ENCODE measurements around the gene MEAK7. TPM values are rescaled to one million over a fixed set of nuclear protein-coding genes. Genes with fewer than 3 reads are reported as not detected.
"Not testable (repeated sequence)": the region's sequence is repeated elsewhere in the genome, so short reads cannot be mapped to it uniquely, and the experiment has no call there.

Gene MEAK7
- total RNA-seq, 4 donors from 2014 or later, result 20.3 to 29.1 (median 21.8) TPM

DNA sequence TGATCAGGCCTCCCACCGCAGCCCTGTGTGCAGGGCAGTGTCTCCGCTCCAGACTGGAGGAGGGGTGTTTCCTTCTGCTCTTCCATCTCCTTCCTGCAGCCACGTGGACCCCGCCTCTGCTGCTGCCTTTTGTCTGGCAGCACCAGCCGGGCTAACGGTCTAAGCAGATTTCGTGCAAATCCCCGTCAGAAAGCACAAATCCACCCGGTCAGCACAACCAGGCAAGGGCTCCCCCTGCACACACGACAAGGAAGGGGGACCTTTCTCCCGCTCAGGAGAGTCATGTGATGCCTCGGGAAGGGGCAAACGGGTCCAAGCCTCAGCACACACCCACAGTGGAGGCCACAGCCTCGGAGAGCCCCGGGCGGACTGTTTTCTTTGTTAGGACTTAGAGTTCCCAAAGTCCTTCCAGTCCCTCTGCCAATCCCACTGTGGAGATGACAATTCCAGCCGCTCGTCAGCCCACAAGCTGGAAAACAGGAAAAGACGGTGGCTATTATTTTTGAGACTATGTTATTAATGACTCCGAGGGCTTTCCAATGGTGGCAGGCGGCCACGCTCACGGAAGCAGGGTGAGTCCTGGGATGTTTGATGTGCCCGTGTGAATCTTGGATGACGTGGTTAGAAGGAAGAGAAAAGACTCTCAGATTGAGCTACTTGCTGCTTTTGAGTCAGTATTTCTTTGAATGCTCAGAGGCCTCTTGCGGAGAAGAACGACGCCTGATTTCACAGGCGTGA, 22.5 kb upstream of the MEAK7 start:
- Histone ChIP-seq H3K36me3 (no peaks in the 10 kb centered on the region), H3K27ac (peak overlapping the region; percentile 15 to 69 (median 56)), H3K4me1 (peaks cover 0 to 16% (median 10%) of the 10 kb centered on the region in 4 donors), H3K9me3 (no peaks in the 10 kb centered on the region), H3K4me3 (no peak overlapping the region), H3K27me3 (no peaks in the 10 kb centered on the region)
- whole genome bisulfite sequencing, 2 donors (ENCODE audit: low coverage in 1 of 2), result 64 to 66% methylated on average over 11 to 29 of the region's 29 CpGs
- DNase-seq, result no peak
- intact Hi-C loops (cut with DNase I; ENCODE audit: low total_unique reads) (no loop called here), in situ Hi-C loops (cut with MboI; ENCODE audit: low pct_ligation_motif_present in 1 of 4, low pct_unique_long_range_greater_than_20kb in 1 of 4, low sequenced_read_pairs in 3 of 4) (no loop called here)
- TF ChIP-seq, protein P1, sequence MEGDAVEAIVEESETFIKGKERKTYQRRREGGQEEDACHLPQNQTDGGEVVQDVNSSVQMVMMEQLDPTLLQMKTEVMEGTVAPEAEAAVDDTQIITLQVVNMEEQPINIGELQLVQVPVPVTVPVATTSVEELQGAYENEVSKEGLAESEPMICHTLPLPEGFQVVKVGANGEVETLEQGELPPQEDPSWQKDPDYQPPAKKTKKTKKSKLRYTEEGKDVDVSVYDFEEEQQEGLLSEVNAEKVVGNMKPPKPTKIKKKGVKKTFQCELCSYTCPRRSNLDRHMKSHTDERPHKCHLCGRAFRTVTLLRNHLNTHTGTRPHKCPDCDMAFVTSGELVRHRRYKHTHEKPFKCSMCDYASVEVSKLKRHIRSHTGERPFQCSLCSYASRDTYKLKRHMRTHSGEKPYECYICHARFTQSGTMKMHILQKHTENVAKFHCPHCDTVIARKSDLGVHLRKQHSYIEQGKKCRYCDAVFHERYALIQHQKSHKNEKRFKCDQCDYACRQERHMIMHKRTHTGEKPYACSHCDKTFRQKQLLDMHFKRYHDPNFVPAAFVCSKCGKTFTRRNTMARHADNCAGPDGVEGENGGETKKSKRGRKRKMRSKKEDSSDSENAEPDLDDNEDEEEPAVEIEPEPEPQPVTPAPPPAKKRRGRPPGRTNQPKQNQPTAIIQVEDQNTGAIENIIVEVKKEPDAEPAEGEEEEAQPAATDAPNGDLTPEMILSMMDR (IDR thresholded peaks at IDR 0.05), result no peak
- TF ChIP-seq POLR2AphosphoS5 (IDR thresholded peaks at IDR 0.05), result no peak

DNA sequence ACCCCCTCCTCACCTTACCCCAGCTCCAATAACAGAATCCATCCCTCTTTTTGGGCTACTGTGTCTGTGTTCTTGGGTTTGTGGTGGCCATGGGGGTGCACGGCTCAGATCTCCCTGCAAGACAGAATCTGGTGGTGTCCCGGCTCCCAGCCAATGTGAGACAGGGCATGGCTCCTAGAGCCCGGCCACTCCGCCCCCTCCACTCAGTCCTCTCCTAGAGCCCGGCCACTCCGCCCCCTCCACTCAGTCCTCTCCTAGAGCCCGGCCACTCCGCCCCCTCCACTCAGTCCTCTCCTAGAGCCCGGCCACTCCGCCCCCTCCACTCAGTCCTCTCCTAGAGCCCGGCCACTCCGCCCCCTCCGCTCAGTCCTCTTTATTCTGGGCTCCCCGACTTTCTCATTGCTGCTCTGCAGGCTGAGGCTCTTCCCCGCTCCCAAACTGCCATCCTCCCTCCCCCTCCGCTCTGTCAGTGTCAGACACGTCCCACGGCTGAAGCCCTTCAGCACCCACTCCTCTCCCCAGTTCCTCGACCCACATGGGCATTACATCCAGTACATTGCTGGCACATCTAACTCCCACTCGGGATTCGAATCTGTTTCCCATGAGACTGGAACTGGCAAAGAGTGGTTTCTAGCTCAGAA, 20.6 kb upstream of the MEAK7 start:
- H3K4me3 ChIP-seq; H3K9me3 ChIP-seq; intact Hi-C loops (cut with DNase I; ENCODE audit: low total_unique reads); H3K27ac ChIP-seq; DNase-seq; H3K27me3 ChIP-seq; H3K36me3 ChIP-seq: not testable (repeated sequence)
- peaks cover 0 to 11% (median 7%) of the 10 kb centered on the region in 4 donors for H3K4me1 ChIP-seq
- 89% methylated on average over 21 of the region's 21 CpGs; no CpG with 5 or more reads in 1 of the 2 donors for WGBS, 2 donors (ENCODE audit: low coverage in 1 of 2)
- in situ Hi-C loops (cut with MboI; ENCODE audit: low pct_ligation_motif_present in 1 of 4, low pct_unique_long_range_greater_than_20kb in 1 of 4, low sequenced_read_pairs in 3 of 4), result loop anchor here in 2 of 4 donors (25.0 kb wide), 2 partner anchors 187 to 212 kb away; no protein-coding TSS in a partner anchor

DNA sequence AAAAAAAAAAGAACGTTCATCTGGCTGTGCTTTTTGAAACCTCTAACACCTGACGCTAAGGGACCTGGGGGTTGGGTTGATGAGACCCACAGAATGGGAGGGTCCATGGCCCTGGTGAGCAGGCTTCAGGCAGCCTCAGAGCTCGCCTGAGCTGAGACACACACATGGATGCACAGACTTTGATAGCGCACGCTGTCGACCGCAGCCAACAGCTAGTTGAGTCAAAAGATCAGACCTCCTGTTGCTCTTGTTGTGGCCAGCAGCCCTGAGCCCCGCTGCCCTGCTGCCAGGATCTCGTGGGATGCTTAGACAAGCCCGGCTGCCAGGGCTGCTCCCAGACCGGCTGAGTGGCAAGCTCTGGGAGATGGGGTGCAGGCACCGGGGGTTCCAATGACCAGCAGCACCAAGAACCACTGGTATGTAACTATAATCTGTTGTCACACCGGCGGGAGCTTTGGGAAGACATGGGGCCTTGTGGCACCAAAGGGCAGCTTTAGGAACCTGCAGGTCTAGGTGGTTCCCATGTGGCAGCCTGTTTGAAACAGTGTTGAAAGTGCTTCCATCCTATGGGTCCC, 20.0 kb upstream of the MEAK7 start:
- WGBS, 2 donors (ENCODE audit: low coverage in 1 of 2), result 88 to 100% methylated on average over 1 to 14 of the region's 14 CpGs
- in situ Hi-C loops (cut with MboI; ENCODE audit: low pct_ligation_motif_present in 1 of 4, low pct_unique_long_range_greater_than_20kb in 1 of 4, low sequenced_read_pairs in 3 of 4) (loop anchor here in 2 of 4 donors (25.0 kb wide), 2 partner anchors 188 to 213 kb away; no protein-coding TSS in a partner anchor), intact Hi-C loops (cut with DNase I; ENCODE audit: low total_unique reads) (no loop called here)
- Histone ChIP-seq H3K27me3 (no peaks in the 10 kb centered on the region), H3K27ac (no peak overlapping the region), H3K9me3 (no peaks in the 10 kb centered on the region), H3K4me1 (peaks cover 0 to 12% (median 7%) of the 10 kb centered on the region in 4 donors), H3K4me3 (no peak overlapping the region), H3K36me3 (no peaks in the 10 kb centered on the region)
- TF ChIP-seq POLR2AphosphoS5 (IDR thresholded peaks at IDR 0.05) (no peak), EP300 (IDR thresholded peaks at IDR 0.05; ENCODE audit: low read depth) (no peak), POLR2A (IDR thresholded peaks at IDR 0.05) (no peak)
- TF ChIP-seq, protein P1 (IDR thresholded peaks at IDR 0.05), result no peak
- DNase-seq, result no peak

DNA sequence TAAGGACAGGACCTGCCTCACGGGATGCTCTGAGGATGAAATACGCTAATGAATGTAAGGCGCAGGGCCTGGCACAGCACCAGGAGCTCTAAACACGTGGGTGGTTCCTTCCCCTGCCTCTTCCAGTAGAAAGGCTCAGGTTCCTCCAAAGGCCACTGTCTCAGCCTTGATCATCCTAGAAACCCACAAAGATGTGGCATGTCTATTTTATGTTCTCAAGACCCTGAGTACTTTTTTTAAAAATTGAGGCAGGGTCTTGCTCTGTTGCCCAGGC, 17.0 kb upstream of the MEAK7 start:
- in situ Hi-C loops (cut with MboI; ENCODE audit: low pct_ligation_motif_present in 1 of 4, low pct_unique_long_range_greater_than_20kb in 1 of 4, low sequenced_read_pairs in 3 of 4), result loop anchor here in 2 of 4 donors (25.0 kb wide), 2 partner anchors 191 to 216 kb away; no protein-coding TSS in a partner anchor
- no peak for DNase-seq
- H3K36me3 ChIP-seq, result no peaks in the 10 kb centered on the region
- no peak overlapping the region for H3K4me3 ChIP-seq
- no peaks in the 10 kb centered on the region for H3K27me3 ChIP-seq
- no peaks in the 10 kb centered on the region for H3K9me3 ChIP-seq
- intact Hi-C loops (cut with DNase I; ENCODE audit: low total_unique reads), result no loop called here
- 39 to 40% methylated on average over 1 to 4 of the region's 4 CpGs for WGBS, 2 donors (ENCODE audit: low coverage in 1 of 2)
- H3K27ac ChIP-seq, result no peak overlapping the region
- H3K4me1 ChIP-seq, result peaks cover 0 to 8% (median 6%) of the 10 kb centered on the region in 4 donors
- TF ChIP-seq, protein P1 (IDR thresholded peaks at IDR 0.05), result no peak
- TF ChIP-seq EP300 (IDR thresholded peaks at IDR 0.05; ENCODE audit: low read depth) (no peak), POLR2A (IDR thresholded peaks at IDR 0.05) (no peak), POLR2AphosphoS5 (IDR thresholded peaks at IDR 0.05) (no peak)

Data from transverse colon (tissue), 4 donors.